ENCODE data around the gene HAUS3. TPM values are rescaled to one million over a fixed set of nuclear protein-coding genes. Genes with fewer than 3 reads are reported as not detected.
A peak's percentile ranks its signal among the peaks of the same experiment; 100 is the strongest.

The HAUS3 gene
- total RNA-seq, 4 donors from 2014 or later = 4.8 to 12.1 (median 9.5) TPM

GRCh38 chr4:2245057-2245786 is 3.3 kb upstream of the HAUS3 start:
- Histone ChIP-seq H3K27ac (peak overlapping the region; percentile 34 to 52 (median 43)), H3K27me3 (no peaks in the 10 kb centered on the region), H3K4me1 (peaks cover 10 to 21% of the 10 kb centered on the region in 2 donors), H3K4me3 (no peak overlapping the region), H3K36me3 (peaks cover 0 to 18% of the 10 kb centered on the region in 2 donors), H3K9me3 (no peaks in the 10 kb centered on the region)
- ATAC-seq (no peak), DNase-seq (peak in 1 of 2 donors; percentile 1)
- in situ Hi-C loops (cut with MboI; ENCODE audit: low sequenced_read_pairs in 4 of 4) = loop anchor here in 3 of 4 donors (25.0 kb wide), 2 partner anchors 167 to 717 kb away; partner anchors contain the start of genes CFAP99 (in 2 of the 3), ZFYVE28 (in 2 of the 3), GRK4 (in 1 of the 3) and NOP14 (in 1 of the 3)
- intact Hi-C loops (cut with DNase I; ENCODE audit: low total_unique reads) = no loop called here
- TF ChIP-seq CTCF (IDR thresholded peaks at IDR 0.05 in 4 of 5, conservative IDR thresholded peaks at IDR 0.05 in 1 of 5) (no peak), POLR2A (IDR thresholded peaks at IDR 0.05) (no peak)

- in situ Hi-C loops (cut with MboI; ENCODE audit: low sequenced_read_pairs in 4 of 4) (loop anchor here in 3 of 4 donors (25.0 kb wide), 2 partner anchors 168 to 718 kb away; partner anchors contain the start of genes CFAP99 (in 2 of the 3), ZFYVE28 (in 2 of the 3), GRK4 (in 1 of the 3) and NOP14 (in 1 of the 3)), intact Hi-C loops (cut with DNase I; ENCODE audit: low total_unique reads) (loop anchor here (2.0 to 5.0 kb wide), 2 partner anchors 219 to 718 kb away; partner anchors contain the start of genes GRK4 and NOP14)
- peak overlapping the region in 3 of 4 donors; percentile 16 to 52 (median 24) for H3K27ac ChIP-seq
Measured at GRCh38 chr4:2243681-2244380, 1.9 kb upstream of the HAUS3 start.

GRCh38 chr4:2241003-2241402 is 918 bp downstream of the HAUS3 start:
- H3K4me1 ChIP-seq = peaks cover 34 to 39% of the 10 kb centered on the region in 2 donors
- intact Hi-C loops (cut with DNase I; ENCODE audit: low total_unique reads) = loop anchor here (5.0 kb wide), 1 partner anchor 721 kb away; the partner anchor contains the start of genes GRK4 and NOP14
- no peaks in the 10 kb centered on the region for H3K9me3 ChIP-seq

More at GRCh38 chr4:2243681-2244380, 1.9 kb upstream of the HAUS3 start:
- no peak overlapping the region for H3K4me3 ChIP-seq
- no peaks in the 10 kb centered on the region for H3K9me3 ChIP-seq
- H3K4me1 ChIP-seq = peaks cover 24 to 35% of the 10 kb centered on the region in 2 donors
- peak in 1 of 2 donors; percentile 32 for DNase-seq
- H3K27me3 ChIP-seq = no peaks in the 10 kb centered on the region
- peak in 1 of 2 donors; percentile 21 for ATAC-seq
- TF ChIP-seq POLR2A (IDR thresholded peaks at IDR 0.05) = no peak
- TF ChIP-seq CTCF (IDR thresholded peaks at IDR 0.05 in 4 of 5, conservative IDR thresholded peaks at IDR 0.05 in 1 of 5) = peak in 2 of 5 experiments; percentile 19 to 44
- H3K36me3 ChIP-seq = peaks cover 0 to 10% of the 10 kb centered on the region in 2 donors

More at GRCh38 chr4:2241003-2241402, 918 bp downstream of the HAUS3 start:
- ATAC-seq (no peak), DNase-seq (no peak)
- peaks cover 0 to 22% of the 10 kb centered on the region in 2 donors for H3K36me3 ChIP-seq
- H3K27me3 ChIP-seq = no peaks in the 10 kb centered on the region
- H3K4me3 ChIP-seq = peak overlapping the region; percentile 88 to 98 (median 92)
- TF ChIP-seq CTCF (IDR thresholded peaks at IDR 0.05 in 4 of 5, conservative IDR thresholded peaks at IDR 0.05 in 1 of 5) (no peak), POLR2A (IDR thresholded peaks at IDR 0.05) (no peak)
- peak overlapping the region in 3 of 4 donors; percentile 75 to 86 (median 81) for H3K27ac ChIP-seq
- in situ Hi-C loops (cut with MboI; ENCODE audit: low sequenced_read_pairs in 4 of 4) = loop anchor here in 3 of 4 donors (25.0 kb wide), 2 partner anchors 171 to 721 kb away; partner anchors contain the start of genes CFAP99 (in 2 of the 3), ZFYVE28 (in 2 of the 3), GRK4 (in 1 of the 3) and NOP14 (in 1 of the 3)
